ENCODE measurements around the gene UNC13B. TPM values are rescaled to one million over a fixed set of nuclear protein-coding genes. Genes with fewer than 3 reads are reported as not detected.

Gene UNC13B
- total and polyA plus RNA-seq, 2 experiments from 2014 or later: 8.7 to 52.1 TPM

- H3K36me3 ChIP-seq (ENCODE audit: insufficient read depth): no peaks in the 10 kb centered on the region
- H3K4me3 ChIP-seq: no peak overlapping the region
- Mint-ChIP-seq H3K27ac (no peak overlapping the region), H3K9me3 (no peaks in the 10 kb centered on the region), H3K27me3 (ENCODE audit: insufficient read depth, low read depth, poor library complexity) (no peaks in the 10 kb centered on the region), H3K4me1 (peaks cover 2% of the 10 kb centered on the region; the same call in 1 of the 3 replicates), H3K36me3 (ENCODE audit: low read depth) (no peaks in the 10 kb centered on the region), H3K4me3 (no peak overlapping the region)
- H2AFZ ChIP-seq: no peak overlapping the region
- TF ChIP-seq NANOG (IDR thresholded peaks at IDR 0.05; ENCODE audit: borderline replicate concordance) (no peak), ZNF114 (CRISPR knock-in tag; IDR thresholded peaks at IDR 0.05) (no peak), JUNB (IDR thresholded peaks at IDR 0.05; ENCODE audit: unreplicated experiment) (no peak), EZH2phosphoT487 (IDR thresholded peaks at IDR 0.05; ENCODE audit: unreplicated experiment) (no peak), STAT1 (IDR thresholded peaks at IDR 0.05; ENCODE audit: unreplicated experiment) (no peak), CREB1 (CRISPR knock-in tag; IDR thresholded peaks at IDR 0.05; ENCODE audit: low read depth) (no peak), REST (IDR thresholded peaks at IDR 0.05; ENCODE audit: unreplicated experiment) (no peak), ZNF331 (CRISPR knock-in tag; IDR thresholded peaks at IDR 0.05; ENCODE audit: low read depth) (no peak), CTCF (conservative IDR thresholded peaks at IDR 0.05; ENCODE audit: low read depth in 2 of 2) (no peak), ZNF462 (CRISPR knock-in tag; IDR thresholded peaks at IDR 0.05) (no peak), EZH2 (IDR thresholded peaks at IDR 0.05; ENCODE audit: low read depth, unreplicated experiment) (no peak), POLR2AphosphoS5 (IDR thresholded peaks at IDR 0.05; ENCODE audit: low read depth) (no peak), ETS1 (IDR thresholded peaks at IDR 0.05) (no peak)
- DNase-seq (ENCODE audit: low spot score) (no peak), ATAC-seq (no peak)
- H3K4me1 ChIP-seq (ENCODE audit: insufficient read depth): no peaks in the 10 kb centered on the region
- no peaks in the 10 kb centered on the region for H3F3A ChIP-seq (replicated peaks; ENCODE audit: low read depth)
- no peaks in the 10 kb centered on the region for H3K79me2 ChIP-seq (replicated peaks; ENCODE audit: insufficient read depth)
- H3K27ac ChIP-seq (ENCODE audit: low read depth): 0 out of 2 replicates have a peak overlapping the region, but pooled peaks have one; percentile 30
- H3K9me2 ChIP-seq (ENCODE audit: insufficient read depth): no peaks in the 10 kb centered on the region
- H4K20me1 ChIP-seq (replicated peaks; ENCODE audit: insufficient read depth): no peaks in the 10 kb centered on the region
- no peaks in the 10 kb centered on the region for H3K27me3 ChIP-seq (ENCODE audit: insufficient read depth)
- H3K4me2 ChIP-seq: no peak overlapping the region
These were observed 133.7 kb downstream of the UNC13B start for GRCh38 chr9:35295369-35296036.
